AG20443 (cell line): Measurements from ENCODE around the gene CCDC85A.
A peak's percentile ranks its signal among the peaks of the same experiment; 100 is the strongest.

Experiments used
- DNase-seq: peaks from one replicate; pipeline ENCODE4 v3.0.0; 2012; ENCODE audit warnings: low spot score, mixed read lengths

CCDC85A gene

GRCh38 chr2:56372071-56372656, 188.4 kb downstream of the CCDC85A start:
- DNase-seq, result no peak

GRCh38 chr2:56375251-56375650, 191.5 kb downstream of the CCDC85A start:
- DNase-seq, result no peak

- DNase-seq, result peak; percentile 32
Measured at GRCh38 chr2:56376699-56377665, 193.2 kb downstream of the CCDC85A start.

GRCh38 chr2:56379066-56379465, 195.3 kb downstream of the CCDC85A start:
- DNase-seq, result no peak

- DNase-seq, result no peak
Measured at GRCh38 chr2:56380861-56381260, 197.1 kb downstream of the CCDC85A start.

GRCh38 chr2:56382466-56382865, 198.7 kb downstream of the CCDC85A start:
- no peak for DNase-seq

GRCh38 chr2:56386657-56387056, 202.9 kb downstream of the CCDC85A start:
- DNase-seq, result no peak

- no peak for DNase-seq
Measured at GRCh38 chr2:56390644-56391043, 206.9 kb downstream of the CCDC85A start.

GRCh38 chr2:56410140-56410539, 226.3 kb downstream of the CCDC85A start:
- DNase-seq, result no peak

- DNase-seq, result no peak
Measured at GRCh38 chr2:56416500-56417176, 232.8 kb downstream of the CCDC85A start.
